PFSK-1 (cell line): Measurements from ENCODE around the gene ABHD17A.

ENCODE experiments used
- FOXP2 ChIP-seq: optimal IDR thresholded peaks from 2 replicates; pipeline ENCODE3; 2011; ENCODE audit warnings: borderline replicate concordance, control low read depth, inconsistent platforms; ENCODE audit not compliant: insufficient read depth; ENCODE audit errors: extremely low read length, extremely low read depth
- POLR2AphosphoS5 ChIP-seq: IDR thresholded peaks from 2 replicates; pipeline ENCODE4 v1.6.1; 2012; ENCODE audit warnings: low read depth, mild to moderate bottlenecking, control low read depth, low read length, moderate library complexity
- REST ChIP-seq, 2 experiments: IDR thresholded peaks; 2 replicates each; pipeline versions ENCODE4 v1.6.1 to v1.8.0; 2011 to 2012; ENCODE audit warnings: low read depth in 2 of 2, low read length in 2 of 2, control low read depth in 1 of 2, inconsistent platforms in 1 of 2, mild to moderate bottlenecking in 1 of 2, moderate library complexity in 1 of 2; ENCODE audit not compliant: insufficient read depth in 1 of 2
- SIN3A ChIP-seq: IDR thresholded peaks from 2 replicates; pipeline ENCODE4 v1.6.1; 2012; ENCODE audit warnings: mild to moderate bottlenecking, low read length, moderate library complexity, borderline replicate concordance; ENCODE audit not compliant: insufficient read depth
- TAF1 ChIP-seq: IDR thresholded peaks from 2 replicates; pipeline ENCODE4 v1.6.1; 2012; ENCODE audit warnings: low read length, control low read depth, borderline replicate concordance; ENCODE audit not compliant: insufficient read depth

The ABHD17A gene

GRCh38 chr19:1874554-1875185 is 10.6 kb downstream of the ABHD17A start:
- TF ChIP-seq TAF1, result no peak
- no peak for TF ChIP-seq POLR2AphosphoS5
- TF ChIP-seq FOXP2, result no peak
- no peak for TF ChIP-seq SIN3A
- no peak for TF ChIP-seq REST (IDR thresholded peaks at IDR 0.05; ENCODE audit: insufficient read depth in 1 of 2, low read depth in 2 of 2, low read length in 2 of 2)

DNA sequence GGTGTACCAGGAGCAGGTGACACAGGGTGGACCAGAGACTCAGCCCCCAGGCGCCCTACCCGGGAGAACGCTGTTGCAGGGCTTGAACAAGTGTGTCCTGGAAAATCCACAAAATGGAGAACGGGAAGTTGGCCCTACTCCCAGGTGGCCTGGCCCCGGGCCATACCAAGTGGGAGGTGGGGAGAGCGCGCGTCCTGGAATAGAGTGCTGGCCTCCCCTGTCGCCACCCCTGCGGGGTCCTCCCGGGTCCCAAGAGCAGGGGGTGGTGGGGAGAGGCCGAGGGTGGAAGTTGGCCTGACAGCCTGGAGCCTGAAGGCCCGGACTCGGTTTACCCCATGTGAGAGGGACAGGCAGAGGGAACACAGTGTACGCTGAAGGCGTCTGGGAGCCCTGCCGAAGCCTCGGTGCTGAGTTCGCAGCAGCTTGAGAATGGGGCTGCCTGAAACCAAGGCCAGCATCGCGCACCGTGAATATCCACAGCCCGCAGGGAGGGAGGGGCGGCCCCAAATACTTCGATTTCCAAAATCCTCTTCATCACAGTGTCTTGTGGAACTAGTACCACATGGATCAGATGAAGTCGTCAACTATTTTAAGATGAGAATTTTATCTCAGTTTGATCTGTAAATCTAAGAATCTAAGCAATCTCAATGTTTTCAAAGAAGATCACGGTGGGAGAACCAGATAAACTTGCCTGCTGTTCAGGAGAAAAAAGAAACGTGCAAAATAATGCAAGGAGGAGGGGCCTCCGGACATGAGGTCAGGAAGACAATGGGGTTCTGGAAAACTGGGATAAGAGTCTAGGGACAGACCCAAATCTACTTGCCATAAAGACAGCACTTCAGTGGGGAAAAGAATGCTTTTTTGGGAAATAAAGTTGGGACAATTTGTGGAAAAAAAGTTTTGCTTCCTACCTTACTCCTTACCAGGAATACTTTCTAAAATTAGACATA is 11.5 kb downstream of the ABHD17A start:
- TF ChIP-seq REST (IDR thresholded peaks at IDR 0.05; ENCODE audit: insufficient read depth in 1 of 2, low read depth in 2 of 2, low read length in 2 of 2) (no peak), SIN3A (no peak), POLR2AphosphoS5 (no peak), FOXP2 (no peak), TAF1 (peak; percentile 17; the same call in 1 of the 2 replicates)

GRCh38 chr19:1872807-1873523 is 12.3 kb downstream of the ABHD17A start:
- TF ChIP-seq FOXP2, result no peak
- no peak for TF ChIP-seq SIN3A
- TF ChIP-seq TAF1, result no peak
- no peak for TF ChIP-seq POLR2AphosphoS5
- TF ChIP-seq REST (IDR thresholded peaks at IDR 0.05; ENCODE audit: insufficient read depth in 1 of 2, low read depth in 2 of 2, low read length in 2 of 2), result no peak

GRCh38 chr19:1871630-1872029 is 13.7 kb downstream of the ABHD17A start:
- TF ChIP-seq SIN3A (no peak), POLR2AphosphoS5 (no peak), TAF1 (no peak)

DNA sequence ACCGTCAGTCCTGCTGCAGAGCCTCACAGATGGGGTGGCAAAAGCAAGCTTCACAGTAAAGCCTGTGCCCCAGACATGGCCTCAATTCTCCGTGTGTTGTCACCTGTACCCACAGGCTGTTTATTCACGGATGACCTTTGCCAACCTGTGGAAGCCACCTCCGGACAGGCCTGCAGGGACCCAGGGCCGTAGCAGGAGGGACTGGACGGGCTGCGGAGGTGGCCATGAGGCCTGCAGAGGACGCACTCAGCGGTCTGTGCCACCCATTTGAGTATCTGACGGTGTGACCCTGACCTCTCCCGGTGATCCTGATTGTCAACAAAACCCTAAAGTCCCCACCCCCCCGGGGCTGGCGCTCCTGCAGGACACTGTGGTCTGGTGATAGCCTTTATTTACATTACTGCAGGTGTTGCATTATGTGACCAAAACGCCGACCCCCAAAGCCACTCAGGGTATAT is 14.1 kb downstream of the ABHD17A start:
- TF ChIP-seq REST (IDR thresholded peaks at IDR 0.05; ENCODE audit: insufficient read depth in 1 of 2, low read depth in 2 of 2, low read length in 2 of 2) (no peak), POLR2AphosphoS5 (no peak)
